ENCODE results near the gene ASIP. TPM values are rescaled to one million over a fixed set of nuclear protein-coding genes. Genes with fewer than 3 reads are reported as not detected.
A peak's percentile ranks its signal among the peaks of the same experiment; 100 is the strongest.
"Not testable (repeated sequence)": the region's sequence is repeated elsewhere in the genome, so short reads cannot be mapped to it uniquely, and the experiment has no call there.

ASIP gene
- total RNA-seq, 1 donor from 2014 or later = not detected

GRCh38 chr20:34254979-34255378 lies 13.8 kb downstream of the ASIP start:
- H3K9me3 Mint-ChIP-seq (ENCODE audit: low read depth) = no peaks in the 10 kb centered on the region
- no peaks in the 10 kb centered on the region for H3K27me3 Mint-ChIP-seq (ENCODE audit: low read depth)
- H3K27ac Mint-ChIP-seq (ENCODE audit: unreplicated experiment) = no peak overlapping the region
- H3K4me3 Mint-ChIP-seq (ENCODE audit: unreplicated experiment) = no peak overlapping the region
- H3K36me3 Mint-ChIP-seq (ENCODE audit: low read depth) = no peaks in the 10 kb centered on the region
- DNase-seq (ENCODE audit: low spot score) = no peak
- H3K4me1 Mint-ChIP-seq (ENCODE audit: low read depth) = no peaks in the 10 kb centered on the region
- TF ChIP-seq, protein P1, sequence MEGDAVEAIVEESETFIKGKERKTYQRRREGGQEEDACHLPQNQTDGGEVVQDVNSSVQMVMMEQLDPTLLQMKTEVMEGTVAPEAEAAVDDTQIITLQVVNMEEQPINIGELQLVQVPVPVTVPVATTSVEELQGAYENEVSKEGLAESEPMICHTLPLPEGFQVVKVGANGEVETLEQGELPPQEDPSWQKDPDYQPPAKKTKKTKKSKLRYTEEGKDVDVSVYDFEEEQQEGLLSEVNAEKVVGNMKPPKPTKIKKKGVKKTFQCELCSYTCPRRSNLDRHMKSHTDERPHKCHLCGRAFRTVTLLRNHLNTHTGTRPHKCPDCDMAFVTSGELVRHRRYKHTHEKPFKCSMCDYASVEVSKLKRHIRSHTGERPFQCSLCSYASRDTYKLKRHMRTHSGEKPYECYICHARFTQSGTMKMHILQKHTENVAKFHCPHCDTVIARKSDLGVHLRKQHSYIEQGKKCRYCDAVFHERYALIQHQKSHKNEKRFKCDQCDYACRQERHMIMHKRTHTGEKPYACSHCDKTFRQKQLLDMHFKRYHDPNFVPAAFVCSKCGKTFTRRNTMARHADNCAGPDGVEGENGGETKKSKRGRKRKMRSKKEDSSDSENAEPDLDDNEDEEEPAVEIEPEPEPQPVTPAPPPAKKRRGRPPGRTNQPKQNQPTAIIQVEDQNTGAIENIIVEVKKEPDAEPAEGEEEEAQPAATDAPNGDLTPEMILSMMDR (IDR thresholded peaks at IDR 0.05) = no peak

DNA sequence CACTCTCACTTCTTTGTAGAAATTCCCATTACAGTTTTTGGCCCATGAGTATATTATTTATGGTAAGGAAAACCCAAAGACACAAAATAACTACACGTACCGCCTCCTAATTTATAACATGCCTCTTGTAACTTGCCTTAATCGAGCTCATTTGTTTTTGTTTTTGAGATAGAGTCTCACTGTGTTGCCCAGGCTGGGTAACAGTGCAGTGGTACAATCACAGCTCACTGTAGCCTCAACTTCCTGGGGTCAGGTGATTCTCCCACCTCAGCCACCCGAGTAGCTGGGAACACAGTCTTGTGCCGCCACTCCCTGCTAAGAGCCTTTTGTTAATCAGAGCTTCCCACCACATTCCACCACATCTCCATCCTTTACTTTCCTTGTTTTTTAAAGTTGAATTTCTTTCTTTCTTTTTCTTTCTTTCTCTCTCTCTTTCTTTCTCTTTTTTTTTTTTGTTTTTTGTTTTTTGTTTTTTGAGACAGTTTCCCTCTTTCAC lies 15.5 kb downstream of the ASIP start:
- no peak overlapping the region for H3K4me3 Mint-ChIP-seq (ENCODE audit: unreplicated experiment)
- no peaks in the 10 kb centered on the region for H3K9me3 Mint-ChIP-seq (ENCODE audit: low read depth)
- H3K4me1 Mint-ChIP-seq (ENCODE audit: low read depth) = no peaks in the 10 kb centered on the region
- TF ChIP-seq, protein P1 (IDR thresholded peaks at IDR 0.05) = no peak
- DNase-seq (ENCODE audit: low spot score) = no peak
- no peaks in the 10 kb centered on the region for H3K27me3 Mint-ChIP-seq (ENCODE audit: low read depth)
- H3K36me3 Mint-ChIP-seq (ENCODE audit: low read depth) = no peaks in the 10 kb centered on the region
- no peak overlapping the region for H3K27ac Mint-ChIP-seq (ENCODE audit: unreplicated experiment)

GRCh38 chr20:34260208-34260942 lies 19.2 kb downstream of the ASIP start:
- H3K9me3 Mint-ChIP-seq (ENCODE audit: low read depth) = no peaks in the 10 kb centered on the region
- TF ChIP-seq, protein P1 (IDR thresholded peaks at IDR 0.05) = no peak
- no peaks in the 10 kb centered on the region for H3K36me3 Mint-ChIP-seq (ENCODE audit: low read depth)
- no peak for DNase-seq (ENCODE audit: low spot score)
- H3K4me3 Mint-ChIP-seq (ENCODE audit: unreplicated experiment) = no peak overlapping the region
- H3K4me1 Mint-ChIP-seq (ENCODE audit: low read depth) = peaks cover 4% of the 10 kb centered on the region
- H3K27ac Mint-ChIP-seq (ENCODE audit: unreplicated experiment) = no peak overlapping the region
- no peaks in the 10 kb centered on the region for H3K27me3 Mint-ChIP-seq (ENCODE audit: low read depth)

DNA sequence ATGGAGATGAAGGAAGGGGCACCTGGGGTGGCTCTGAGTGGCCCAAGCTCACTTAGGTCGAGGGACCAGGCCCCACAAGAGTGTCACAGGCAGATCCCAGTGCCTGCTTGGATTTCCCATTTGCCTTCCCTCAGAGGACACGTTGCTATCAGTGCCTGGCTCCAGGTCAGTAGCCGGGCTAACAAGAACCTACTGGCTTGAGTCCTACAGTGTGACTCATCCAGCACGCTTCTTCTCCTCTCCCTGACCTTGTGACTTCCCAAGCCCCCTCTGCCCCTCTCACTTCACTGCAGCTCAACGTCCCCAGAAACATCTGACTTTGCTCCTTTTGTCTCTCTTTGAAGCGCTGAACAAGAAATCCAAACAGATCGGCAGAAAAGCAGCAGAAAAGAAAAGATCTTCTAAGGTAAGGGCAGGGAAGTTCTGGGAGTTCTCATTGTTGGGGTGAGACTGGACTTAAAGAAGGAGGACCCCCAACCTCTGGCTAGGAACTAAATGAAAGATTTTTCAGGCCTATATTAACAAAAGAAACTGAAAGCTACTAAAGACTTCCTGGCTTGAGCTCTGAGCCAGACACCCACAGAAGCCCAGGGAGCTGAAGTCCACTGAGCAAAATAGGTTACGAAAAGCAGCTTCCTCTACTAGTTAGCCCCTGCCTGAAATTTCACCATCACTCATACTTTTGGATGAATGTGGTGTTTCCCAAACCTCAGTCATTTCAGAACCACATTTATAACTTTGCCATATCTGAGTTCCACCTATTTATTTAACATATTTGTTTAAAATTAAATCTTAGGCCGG lies 21.5 kb downstream of the ASIP start:
- TF ChIP-seq, protein P1 (IDR thresholded peaks at IDR 0.05) = no peak
- no peaks in the 10 kb centered on the region for H3K27me3 Mint-ChIP-seq (ENCODE audit: low read depth)
- H3K27ac Mint-ChIP-seq (ENCODE audit: unreplicated experiment) = peak overlapping the region; percentile 46
- no peaks in the 10 kb centered on the region for H3K36me3 Mint-ChIP-seq (ENCODE audit: low read depth)
- no peaks in the 10 kb centered on the region for H3K9me3 Mint-ChIP-seq (ENCODE audit: low read depth)
- no peak for DNase-seq (ENCODE audit: low spot score)
- peaks cover 4% of the 10 kb centered on the region for H3K4me1 Mint-ChIP-seq (ENCODE audit: low read depth)
- H3K4me3 Mint-ChIP-seq (ENCODE audit: unreplicated experiment) = peak overlapping the region; percentile 20

- H3K4me1 Mint-ChIP-seq (ENCODE audit: low read depth); H3K9me3 Mint-ChIP-seq (ENCODE audit: low read depth); H3K27me3 Mint-ChIP-seq (ENCODE audit: low read depth); H3K36me3 Mint-ChIP-seq (ENCODE audit: low read depth); H3K4me3 Mint-ChIP-seq (ENCODE audit: unreplicated experiment); H3K27ac Mint-ChIP-seq (ENCODE audit: unreplicated experiment); DNase-seq (ENCODE audit: low spot score): not testable (repeated sequence)
Measured at GRCh38 chr20:34263468-34263867, 22.2 kb downstream of the ASIP start.
